ENCODE results near the gene SLC5A8. TPM values are rescaled to one million over a fixed set of nuclear protein-coding genes. Genes with fewer than 3 reads are reported as not detected.

Gene SLC5A8, protein sequence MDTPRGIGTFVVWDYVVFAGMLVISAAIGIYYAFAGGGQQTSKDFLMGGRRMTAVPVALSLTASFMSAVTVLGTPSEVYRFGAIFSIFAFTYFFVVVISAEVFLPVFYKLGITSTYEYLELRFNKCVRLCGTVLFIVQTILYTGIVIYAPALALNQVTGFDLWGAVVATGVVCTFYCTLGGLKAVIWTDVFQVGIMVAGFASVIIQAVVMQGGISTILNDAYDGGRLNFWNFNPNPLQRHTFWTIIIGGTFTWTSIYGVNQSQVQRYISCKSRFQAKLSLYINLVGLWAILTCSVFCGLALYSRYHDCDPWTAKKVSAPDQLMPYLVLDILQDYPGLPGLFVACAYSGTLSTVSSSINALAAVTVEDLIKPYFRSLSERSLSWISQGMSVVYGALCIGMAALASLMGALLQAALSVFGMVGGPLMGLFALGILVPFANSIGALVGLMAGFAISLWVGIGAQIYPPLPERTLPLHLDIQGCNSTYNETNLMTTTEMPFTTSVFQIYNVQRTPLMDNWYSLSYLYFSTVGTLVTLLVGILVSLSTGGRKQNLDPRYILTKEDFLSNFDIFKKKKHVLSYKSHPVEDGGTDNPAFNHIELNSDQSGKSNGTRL
- 3.3 TPM for total RNA-seq

- no peak for FAIRE-seq
Measured at GRCh38 chr12:101209319-101210302, at the start of gene SLC5A8. TSS of gene SLC5A8 (minus strand) at chr12:101210238. CDS start at chr12:101209848, 390 bp downstream.

GRCh38 chr12:101257357-101257756 is 47.3 kb upstream of the SLC5A8 start:
- FAIRE-seq, result no peak
- DNase-seq (ENCODE audit: low spot score in 2 of 2), result no peak

More at GRCh38 chr12:101209319-101210302, at the start of gene SLC5A8:
- DNase-seq (ENCODE audit: low spot score in 2 of 2), result peak in 1 of 2 donors; percentile 19

DNA sequence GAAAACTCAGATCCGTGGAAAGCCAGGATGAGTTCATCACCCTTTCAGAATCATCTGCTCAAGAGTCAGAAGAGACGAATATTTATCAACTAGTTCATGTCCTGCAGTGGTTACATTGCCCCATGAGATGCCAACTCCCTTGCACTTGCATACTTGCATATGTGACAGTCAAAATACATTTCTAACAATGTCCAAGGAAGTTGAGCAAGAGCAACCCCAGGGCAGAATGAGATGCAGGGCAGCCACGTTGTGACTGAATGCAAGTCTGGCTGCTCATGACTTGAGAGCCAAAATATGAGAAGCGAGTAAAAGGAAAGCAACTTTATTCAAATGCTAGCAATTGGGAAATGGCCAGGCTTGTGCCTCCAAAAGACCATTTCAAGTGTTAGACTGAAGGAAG is 46.2 kb upstream of the SLC5A8 start:
- DNase-seq (ENCODE audit: low spot score in 2 of 2) (no peak), FAIRE-seq (no peak)

DNA sequence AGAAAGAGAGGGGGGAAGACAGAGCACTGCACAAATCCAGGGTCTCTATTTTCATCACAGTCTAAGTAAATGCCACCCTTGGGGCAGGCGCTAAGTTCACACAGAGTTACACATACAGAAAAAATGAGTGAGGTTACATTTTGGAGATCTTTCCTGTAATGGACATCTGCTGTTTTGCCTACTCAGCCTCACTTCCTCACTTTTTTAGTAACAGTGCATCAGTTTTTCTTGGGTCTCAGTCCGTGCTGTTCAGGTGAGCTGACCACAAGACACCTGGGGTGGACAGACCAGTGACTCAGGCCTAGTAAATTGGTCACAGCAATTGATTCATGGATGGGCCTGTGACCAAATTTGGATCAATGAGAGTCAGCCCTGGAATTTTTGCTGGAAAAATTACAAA is 33.6 kb upstream of the SLC5A8 start:
- no peak for DNase-seq (ENCODE audit: low spot score in 2 of 2)
- no peak for FAIRE-seq

DNA sequence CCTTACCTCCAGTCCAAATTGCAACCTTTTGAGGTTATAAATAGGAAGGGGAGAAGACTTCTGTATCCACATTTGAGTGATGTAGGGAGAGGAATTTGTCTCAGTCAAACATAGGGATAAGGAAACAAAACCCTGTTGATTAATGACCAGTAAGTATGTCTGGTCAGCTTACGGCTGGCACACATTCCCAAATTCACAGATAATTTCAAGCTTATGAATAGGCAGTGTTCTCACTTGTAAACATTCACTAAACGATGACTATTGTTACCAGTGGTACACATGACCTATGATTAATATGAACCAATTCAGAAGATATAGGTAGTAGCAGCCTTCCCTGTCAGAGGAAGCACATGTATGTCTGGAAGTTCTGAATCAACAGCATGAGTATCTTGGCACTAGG is 33.0 kb upstream of the SLC5A8 start:
- no peak for FAIRE-seq
- no peak for DNase-seq (ENCODE audit: low spot score in 2 of 2)

DNA sequence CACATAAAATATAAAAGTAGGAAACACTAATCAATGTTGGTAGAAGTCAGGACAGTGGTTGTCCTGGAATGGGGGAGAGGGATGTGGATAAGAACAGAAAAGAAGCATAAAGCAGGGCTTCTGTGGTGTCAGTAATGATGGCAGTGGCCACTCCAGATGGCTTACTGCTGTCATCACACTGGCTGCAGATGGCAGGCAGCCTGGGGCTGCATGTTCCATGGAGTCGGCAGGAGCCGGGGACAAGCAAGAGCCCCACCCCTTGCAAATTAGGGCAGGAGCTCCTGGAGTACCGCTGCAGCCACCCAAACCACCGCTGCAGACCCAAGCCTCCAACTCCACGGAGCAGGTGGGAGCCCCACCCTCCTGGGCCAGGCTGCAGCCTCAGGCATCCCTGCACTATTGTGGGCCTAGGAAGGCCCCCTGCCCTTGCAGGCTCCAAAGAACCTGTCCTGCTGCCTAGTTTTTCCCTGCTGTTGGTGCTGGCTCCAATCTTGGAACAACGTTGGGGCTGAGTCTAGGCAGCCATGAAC is 28.8 kb upstream of the SLC5A8 start:
- FAIRE-seq (no peak), DNase-seq (ENCODE audit: low spot score in 2 of 2) (no peak)

GRCh38 chr12:101238306-101238705 is 28.3 kb upstream of the SLC5A8 start:
- FAIRE-seq (no peak), DNase-seq (ENCODE audit: low spot score in 2 of 2) (no peak)

- DNase-seq (ENCODE audit: low spot score in 2 of 2), result no peak
- FAIRE-seq, result no peak
Measured at GRCh38 chr12:101235686-101236085, 25.6 kb upstream of the SLC5A8 start.

GRCh38 chr12:101231636-101232035 is 21.6 kb upstream of the SLC5A8 start:
- DNase-seq (ENCODE audit: low spot score in 2 of 2) (no peak), FAIRE-seq (no peak)

DNA sequence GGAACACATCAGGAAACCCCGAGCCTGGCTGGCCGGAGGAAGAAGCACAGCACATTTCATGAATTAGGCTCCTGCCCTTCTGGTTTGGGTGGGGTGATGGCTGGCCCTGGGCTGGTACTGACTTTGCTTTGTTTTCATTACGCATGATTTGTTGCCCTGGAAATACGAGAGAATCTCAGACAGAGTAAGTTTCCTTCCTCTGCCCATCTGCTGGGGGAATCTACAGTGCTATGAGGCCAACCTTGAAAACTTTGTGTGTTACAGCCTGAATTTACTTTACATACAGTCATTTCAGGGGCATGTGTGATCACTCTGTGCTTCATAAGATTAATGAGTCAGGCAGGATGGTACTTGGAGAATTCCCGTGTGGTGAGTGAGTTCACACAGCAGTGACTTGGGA is 20.5 kb upstream of the SLC5A8 start:
- DNase-seq (ENCODE audit: low spot score in 2 of 2), result no peak
- FAIRE-seq, result no peak

DNA sequence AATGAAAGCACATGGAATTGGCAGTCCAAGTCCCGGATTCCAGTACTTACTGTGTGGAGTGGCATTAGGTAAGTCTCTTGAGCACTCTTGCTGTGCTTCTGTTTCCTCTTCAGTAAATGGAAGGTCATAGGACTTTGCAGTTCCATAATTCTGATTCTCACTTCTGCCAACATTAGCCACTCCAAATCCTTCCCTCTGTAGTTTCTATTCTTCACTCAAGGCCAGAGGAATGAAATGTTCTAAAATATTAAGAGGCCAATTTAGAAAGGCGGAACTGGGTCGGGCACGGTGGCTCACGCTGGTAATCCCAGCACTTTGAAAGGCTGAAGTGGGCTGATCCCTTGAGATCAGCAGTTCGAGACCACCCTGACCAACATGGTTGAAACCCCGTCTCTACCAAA is 19.8 kb upstream of the SLC5A8 start:
- FAIRE-seq (no peak), DNase-seq (ENCODE audit: low spot score in 2 of 2) (no peak)

DNA sequence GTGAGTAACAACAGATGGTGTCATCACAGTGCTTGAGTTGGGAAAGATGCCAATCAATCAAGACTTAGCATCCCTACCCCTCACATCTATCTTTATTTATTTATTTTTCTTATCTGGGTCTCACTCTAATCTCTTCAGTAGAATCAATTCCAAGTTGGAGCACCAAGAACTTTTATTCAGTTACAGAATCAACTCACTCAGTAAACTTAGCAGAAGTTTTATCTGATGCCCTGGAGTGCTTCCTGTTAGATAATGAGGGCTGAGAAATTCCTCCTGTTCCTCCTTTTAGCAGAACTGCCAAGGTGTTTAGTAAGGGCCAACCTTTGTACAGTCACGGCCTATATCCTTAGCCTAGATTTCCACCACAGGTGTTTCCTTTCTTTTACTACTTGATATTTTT is 11.3 kb upstream of the SLC5A8 start:
- no peak for DNase-seq (ENCODE audit: low spot score in 2 of 2)

GRCh38 chr12:101216810-101217209 is 6.8 kb upstream of the SLC5A8 start:
- FAIRE-seq (no peak), DNase-seq (ENCODE audit: low spot score in 2 of 2) (no peak)

More for the DNA sequence above, 11.3 kb upstream of the SLC5A8 start:
- no peak for FAIRE-seq

DNA sequence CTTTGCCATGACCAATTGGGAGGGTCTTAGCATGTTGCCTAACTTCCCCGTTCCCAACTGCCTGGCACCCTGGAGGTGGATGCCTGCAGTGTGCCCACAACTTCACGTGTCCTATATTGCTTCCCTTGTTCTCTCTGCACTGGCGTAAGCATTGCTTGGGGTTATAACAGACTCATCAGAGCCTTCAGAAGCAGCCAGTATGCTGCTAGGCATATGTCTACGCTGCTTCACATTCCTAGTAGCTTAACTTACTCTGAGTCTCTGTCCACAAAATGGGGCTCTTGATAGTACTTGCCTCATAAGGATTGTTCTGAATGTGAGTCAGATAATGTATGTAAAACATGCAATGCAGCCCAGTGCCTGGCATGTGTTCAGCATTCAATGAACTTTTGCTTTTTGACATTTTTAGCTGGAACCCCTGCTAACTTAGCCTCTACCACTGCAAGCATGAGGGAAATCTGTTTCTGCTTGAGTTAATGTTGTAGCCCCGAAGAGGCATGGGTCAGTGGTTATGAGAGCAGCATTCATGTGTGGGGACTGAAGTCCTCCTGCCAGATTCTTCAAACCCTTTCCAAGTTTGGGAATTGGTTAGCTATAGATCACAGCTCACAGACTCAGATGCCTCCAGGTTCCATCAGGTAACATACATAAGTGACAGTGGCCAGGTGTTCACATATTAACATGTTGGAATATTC is 2.8 kb downstream of the SLC5A8 start:
- FAIRE-seq, result no peak
- DNase-seq (ENCODE audit: low spot score in 2 of 2), result no peak

DNA sequence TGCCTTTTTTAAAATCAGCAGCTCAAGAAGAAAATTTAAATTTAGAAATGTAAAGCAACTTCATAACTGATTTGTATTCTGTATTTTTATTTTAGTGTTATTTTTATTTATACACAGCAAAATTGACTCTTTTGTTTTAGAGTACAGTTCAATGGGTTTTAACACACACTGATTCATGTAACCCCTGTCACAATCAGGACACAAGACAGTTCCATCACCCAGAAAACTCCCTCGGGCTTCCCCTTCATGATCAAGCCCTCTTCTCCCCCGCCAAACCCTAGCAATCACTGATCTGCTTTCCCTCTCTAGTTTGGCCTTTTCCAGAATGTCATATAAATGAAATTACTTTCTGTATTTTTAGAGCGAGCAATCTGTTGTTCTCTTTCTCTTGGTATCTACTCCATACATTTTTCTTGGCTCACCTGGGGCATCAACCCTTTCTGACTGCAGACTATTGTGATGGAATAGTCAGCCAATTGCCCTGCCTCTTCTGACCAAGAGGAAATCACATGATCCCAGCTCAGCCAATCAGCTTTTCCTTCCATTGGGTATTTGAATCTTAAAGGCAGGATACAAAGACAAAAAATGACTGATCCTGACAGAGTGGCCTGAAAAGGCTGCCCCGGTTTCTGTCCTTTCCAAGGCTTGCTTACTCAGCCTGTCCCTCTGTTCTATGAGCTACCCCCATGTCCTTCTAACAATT is 5.3 kb downstream of the SLC5A8 start:
- no peak for DNase-seq (ENCODE audit: low spot score in 2 of 2)
- no peak for FAIRE-seq

- FAIRE-seq (no peak), DNase-seq (ENCODE audit: low spot score in 2 of 2) (no peak)
Measured at GRCh38 chr12:101200824-101201223, 9.2 kb downstream of the SLC5A8 start.

- no peak for DNase-seq (ENCODE audit: low spot score in 2 of 2)
- FAIRE-seq, result no peak
Measured at GRCh38 chr12:101200145-101200544, 9.9 kb downstream of the SLC5A8 start.

- no peak for DNase-seq (ENCODE audit: low spot score in 2 of 2)
- no peak for FAIRE-seq
Measured at GRCh38 chr12:101186291-101186690, 23.7 kb downstream of the SLC5A8 start.

DNA sequence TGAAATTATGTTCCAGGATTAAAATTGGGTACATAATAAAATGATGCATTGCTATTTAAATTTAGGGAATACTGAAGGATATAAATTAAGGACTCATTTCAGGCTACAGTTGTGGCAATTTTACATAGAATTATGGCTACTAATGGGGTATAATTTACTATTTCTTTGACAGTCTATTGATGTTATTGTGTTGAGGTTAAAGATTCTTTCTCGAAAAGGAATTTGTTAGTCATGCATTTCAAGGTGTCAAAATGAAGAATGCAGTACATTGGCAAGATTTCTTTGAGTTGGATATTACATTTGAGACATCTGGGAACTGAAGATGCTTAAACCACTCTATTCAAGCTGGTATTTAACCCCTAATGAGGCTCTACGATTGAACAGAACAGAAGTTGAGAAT is 28.3 kb downstream of the SLC5A8 start:
- no peak for DNase-seq (ENCODE audit: low spot score in 2 of 2)
- FAIRE-seq, result no peak

Measured in frontal cortex (tissue), 4 donors.